ENCODE measurements around the gene MROH2A. TPM values are rescaled to one million over a fixed set of nuclear protein-coding genes. Genes with fewer than 3 reads are reported as not detected.

Gene MROH2A
- polyA plus RNA-seq, 3 donors: 0.09 to 2.2 (median 0.14) TPM

- H3K27ac ChIP-seq (ENCODE audit: low read depth, low read length): no peak overlapping the region
- WGBS, 3 donors: 80 to 86% (median 85%) methylated on average over 24 of the region's 24 CpGs
Observed at GRCh38 chr2:233828546-233829192, 50.5 kb downstream of the MROH2A start.

DNA sequence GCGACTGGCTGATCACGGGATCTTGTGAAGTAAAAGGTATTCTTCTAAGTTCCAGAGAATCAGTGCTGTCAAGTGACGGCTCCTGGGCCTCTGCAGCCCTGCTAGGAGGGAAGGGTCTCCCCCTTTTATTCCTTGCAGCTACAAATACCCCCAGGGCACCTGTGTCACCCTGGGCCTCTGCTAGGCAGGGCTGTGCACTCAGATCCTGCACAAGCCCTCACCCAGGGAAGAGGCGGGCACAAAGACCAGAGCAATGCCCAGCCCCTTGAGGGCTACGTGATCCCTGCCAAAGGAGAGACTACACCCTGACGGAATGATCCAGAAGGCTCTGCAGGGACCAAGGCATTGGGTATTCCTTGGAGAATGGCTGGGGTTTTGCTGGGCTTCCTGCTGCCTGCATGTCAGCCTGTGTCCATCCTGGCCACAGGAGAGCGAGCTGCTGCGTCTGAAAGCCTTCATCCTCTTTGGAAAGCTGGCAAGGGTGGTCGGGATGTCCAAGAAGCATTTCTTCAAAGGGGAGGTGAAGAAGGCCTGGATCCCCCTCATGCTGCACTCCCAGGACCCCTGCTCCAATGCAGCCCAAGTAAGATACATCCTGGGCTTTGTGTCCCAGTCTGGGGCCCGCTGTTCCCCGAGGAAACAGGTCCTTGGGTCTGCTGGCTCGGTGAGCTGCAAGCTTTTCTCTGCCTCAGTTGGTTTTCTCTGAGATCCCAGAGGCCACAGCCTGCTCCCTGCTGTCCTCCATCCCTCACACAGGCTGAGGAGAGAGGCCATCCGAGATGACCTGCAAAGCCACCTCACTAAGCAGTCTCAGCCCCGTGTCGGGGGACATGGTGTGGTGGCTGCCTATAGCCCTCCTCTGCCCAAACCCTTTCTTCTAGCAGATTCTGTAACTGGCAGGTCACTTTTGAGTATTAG, 51.3 kb downstream of the MROH2A start:
- 75 to 90% (median 87%) methylated on average over 15 of the region's 15 CpGs for WGBS, 3 donors
- no peak overlapping the region for H3K27ac ChIP-seq (ENCODE audit: low read depth, low read length)

- H3K27ac ChIP-seq (ENCODE audit: low read depth, low read length): no peak overlapping the region
- WGBS, 3 donors: 81 to 94% (median 93%) methylated on average over 6 of the region's 6 CpGs
Observed at GRCh38 chr2:233830111-233830802, 52.1 kb downstream of the MROH2A start.

DNA sequence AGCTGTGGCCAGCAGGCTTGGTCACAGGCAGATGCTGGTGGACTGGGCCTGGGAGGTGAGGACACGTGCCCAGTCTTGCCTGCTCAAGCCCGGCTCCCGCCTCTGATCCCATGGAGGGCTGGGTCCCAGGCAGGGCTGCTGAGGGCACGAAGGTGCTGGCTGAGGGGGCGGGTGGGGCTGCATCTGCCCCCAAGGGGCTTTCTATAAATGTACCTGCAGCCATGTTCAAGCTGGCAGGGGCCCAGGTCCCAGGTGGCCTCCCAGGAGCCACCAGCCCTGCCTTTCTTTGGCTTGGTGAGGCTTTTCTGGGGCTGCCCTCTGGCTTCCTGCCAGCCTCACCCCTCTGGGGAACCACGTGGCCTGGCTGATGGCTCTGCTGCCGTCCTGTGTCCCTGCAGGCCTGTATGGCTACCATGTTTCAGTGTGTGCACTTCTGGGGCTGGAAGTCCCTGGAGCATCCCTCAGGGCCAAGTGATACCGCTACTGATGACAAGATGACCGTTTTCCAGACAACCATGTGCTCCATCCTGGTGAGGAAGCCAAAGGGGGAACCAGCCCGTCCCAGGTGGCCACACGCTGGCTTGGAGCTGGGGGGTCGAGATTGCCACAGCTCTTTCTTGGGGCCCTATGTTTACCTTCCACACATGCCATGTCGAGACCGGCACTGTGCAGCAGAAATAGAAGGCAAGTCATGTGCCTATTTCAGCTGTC, 53.0 kb downstream of the MROH2A start:
- 70 to 80% (median 73%) methylated on average over 14 of the region's 14 CpGs for WGBS, 3 donors
- H3K27ac ChIP-seq (ENCODE audit: low read depth, low read length): no peak overlapping the region

GRCh38 chr2:233831861-233832260, 53.7 kb downstream of the MROH2A start:
- WGBS, 3 donors: 95 to 98% (median 97%) methylated on average over 6 of the region's 6 CpGs
- no peak overlapping the region for H3K27ac ChIP-seq (ENCODE audit: low read depth, low read length)

DNA sequence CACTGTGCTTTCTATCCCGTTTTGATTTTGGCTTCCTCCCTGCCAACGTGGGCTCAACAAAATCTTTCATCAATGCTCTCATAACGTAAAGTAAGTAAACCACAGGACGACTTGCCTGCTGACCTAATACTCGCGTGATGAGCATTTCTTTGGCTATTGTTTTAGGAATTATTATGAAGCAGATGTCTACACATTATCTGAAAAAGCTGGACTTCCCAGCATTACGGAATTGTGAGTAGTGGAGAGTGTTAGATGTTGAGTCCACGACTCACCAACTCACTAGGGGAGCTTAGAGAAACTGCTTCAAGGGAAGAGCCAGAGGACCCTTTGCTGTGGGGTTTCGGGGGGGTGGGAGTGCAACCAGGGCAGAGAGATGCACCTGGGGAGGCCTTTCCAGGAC, 54.3 kb downstream of the MROH2A start:
- H3K27ac ChIP-seq (ENCODE audit: low read depth, low read length): no peak overlapping the region
- 71 to 73% (median 72%) methylated on average over 9 of the region's 9 CpGs for WGBS, 3 donors

- WGBS, 3 donors: 34 to 65% (median 41%) methylated on average over 7 of the region's 7 CpGs
- H3K27ac ChIP-seq (ENCODE audit: low read depth, low read length): no peak overlapping the region
Observed at GRCh38 chr2:233832869-233833311, 54.8 kb downstream of the MROH2A start.

- no peak overlapping the region for H3K27ac ChIP-seq (ENCODE audit: low read depth, low read length)
- 40 to 83% (median 59%) methylated on average over 9 to 10 of the region's 10 CpGs for WGBS, 3 donors
Observed at GRCh38 chr2:233833345-233833744, 55.2 kb downstream of the MROH2A start.

- H3K27ac ChIP-seq (ENCODE audit: low read depth, low read length): no peak overlapping the region
- WGBS, 3 donors: 82 to 88% (median 84%) methylated on average over 14 of the region's 14 CpGs
Observed at GRCh38 chr2:233835230-233836186, 57.4 kb downstream of the MROH2A start.

- no peak overlapping the region for H3K27ac ChIP-seq (ENCODE audit: low read depth, low read length)
- 98 to 99% (median 99%) methylated on average over 7 of the region's 7 CpGs for WGBS, 3 donors
Observed at GRCh38 chr2:233836359-233836758, 58.2 kb downstream of the MROH2A start.

DNA sequence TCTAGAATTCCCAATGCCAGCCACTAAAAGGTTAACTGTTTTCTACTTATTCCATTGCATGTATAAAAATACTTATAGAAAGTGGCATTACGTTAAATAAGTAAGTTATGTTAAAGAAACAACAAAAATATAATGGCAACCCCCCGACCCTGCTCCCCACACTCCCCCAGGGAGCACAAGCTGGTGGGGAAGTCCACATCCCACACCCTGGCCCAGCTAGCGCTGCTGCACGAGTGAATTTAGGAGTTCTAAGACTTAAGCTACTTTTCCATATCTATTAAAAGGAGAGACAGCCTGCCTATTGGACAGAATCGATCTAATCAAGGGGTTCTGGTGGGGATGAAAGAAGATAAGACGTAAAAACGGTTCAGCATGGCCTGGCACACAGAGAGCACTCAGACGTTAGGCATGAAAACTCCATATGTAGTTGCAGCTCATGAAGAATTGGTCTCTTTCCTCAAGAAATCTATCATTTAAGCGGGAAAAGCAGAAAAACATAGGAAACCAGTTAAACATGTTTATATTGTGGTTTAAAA, 59.6 kb downstream of the MROH2A start:
- 87 to 89% (median 88%) methylated on average over 9 of the region's 9 CpGs for WGBS, 3 donors
- H3K27ac ChIP-seq (ENCODE audit: low read depth, low read length): no peak overlapping the region

- no peak overlapping the region for H3K27ac ChIP-seq (ENCODE audit: low read depth, low read length)
- 72 to 80% (median 78%) methylated on average over 7 of the region's 7 CpGs for WGBS, 3 donors
Observed at GRCh38 chr2:233838251-233838650, 60.1 kb downstream of the MROH2A start.

DNA sequence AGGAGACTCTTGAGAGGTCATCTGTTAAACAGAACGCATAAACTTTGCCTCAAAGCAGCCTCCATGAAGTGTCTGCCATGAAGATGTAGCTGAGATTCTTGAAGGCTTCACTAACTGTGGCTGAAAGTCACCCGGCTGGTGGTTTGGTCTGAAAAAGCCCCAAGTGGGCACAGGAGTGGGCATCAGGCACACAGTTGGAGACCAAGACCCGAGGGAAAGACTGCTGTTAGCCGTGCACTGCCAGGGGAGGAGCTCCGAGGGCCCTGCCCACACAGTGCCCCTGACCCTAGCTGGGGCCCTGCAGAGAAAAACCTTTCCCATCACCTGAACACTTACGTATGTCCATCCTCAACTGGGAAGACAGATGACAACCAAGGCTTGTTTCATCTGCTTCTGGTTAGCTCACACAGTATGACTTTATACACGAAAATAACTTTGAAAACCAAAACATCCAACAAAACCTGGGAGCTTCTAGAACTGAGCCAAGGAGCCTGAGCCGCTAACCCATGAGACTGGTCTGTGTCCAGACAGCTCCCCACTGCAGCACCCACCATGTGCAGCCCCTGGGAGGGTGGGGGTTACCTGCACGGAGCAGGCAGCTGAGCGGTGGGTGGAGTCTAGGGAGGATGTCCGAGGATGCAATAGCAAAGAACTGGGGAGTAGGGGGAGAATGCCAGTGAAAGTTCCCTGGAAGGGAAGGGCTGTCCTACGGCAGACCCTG, 60.8 kb downstream of the MROH2A start:
- H3K27ac ChIP-seq (ENCODE audit: low read depth, low read length): no peak overlapping the region
- WGBS, 3 donors: 89 to 90% (median 90%) methylated on average over 12 of the region's 12 CpGs

DNA sequence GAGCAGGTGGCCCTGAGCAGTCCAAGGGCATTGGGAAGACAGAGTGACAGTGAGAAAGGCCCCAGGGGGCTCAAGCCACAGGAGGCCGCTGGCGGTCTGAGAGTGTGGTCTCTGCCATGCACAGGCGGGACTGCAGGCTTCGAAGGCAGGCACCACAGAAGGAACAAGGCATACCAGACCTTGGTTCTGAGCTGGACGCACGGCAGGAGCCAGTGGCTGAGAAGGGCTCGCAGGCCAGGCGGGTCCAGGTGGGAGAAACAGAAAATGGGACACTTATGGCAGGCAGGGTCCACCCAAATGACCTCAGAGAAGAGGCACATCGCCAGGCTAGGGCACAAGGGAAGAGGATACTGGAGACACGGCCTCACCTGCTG, 61.3 kb downstream of the MROH2A start:
- no peak overlapping the region for H3K27ac ChIP-seq (ENCODE audit: low read depth, low read length)
- 94 to 98% (median 97%) methylated on average over 10 of the region's 10 CpGs for WGBS, 3 donors

DNA sequence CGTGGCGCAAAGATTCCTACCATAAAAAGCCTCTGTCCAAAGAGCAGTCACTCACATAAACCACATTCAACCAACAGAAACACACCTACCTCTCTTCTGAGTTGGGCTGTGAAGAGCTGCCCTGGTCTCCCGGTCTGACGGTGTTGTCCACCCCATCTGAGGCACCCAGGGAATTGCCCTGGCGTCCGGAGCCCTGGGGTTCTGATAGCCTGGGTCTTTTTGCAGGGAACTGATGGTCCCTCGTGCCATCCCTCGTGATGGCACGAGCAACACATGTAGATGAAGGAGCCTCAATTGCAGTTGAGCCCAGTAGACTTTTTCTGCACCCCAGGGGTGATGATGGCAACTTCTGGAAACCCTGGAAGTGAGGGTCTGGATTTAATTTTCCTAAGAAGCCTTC, 62.4 kb downstream of the MROH2A start:
- 95 to 96% (median 95%) methylated on average over 9 of the region's 9 CpGs for WGBS, 3 donors
- H3K27ac ChIP-seq (ENCODE audit: low read depth, low read length): no peak overlapping the region

DNA sequence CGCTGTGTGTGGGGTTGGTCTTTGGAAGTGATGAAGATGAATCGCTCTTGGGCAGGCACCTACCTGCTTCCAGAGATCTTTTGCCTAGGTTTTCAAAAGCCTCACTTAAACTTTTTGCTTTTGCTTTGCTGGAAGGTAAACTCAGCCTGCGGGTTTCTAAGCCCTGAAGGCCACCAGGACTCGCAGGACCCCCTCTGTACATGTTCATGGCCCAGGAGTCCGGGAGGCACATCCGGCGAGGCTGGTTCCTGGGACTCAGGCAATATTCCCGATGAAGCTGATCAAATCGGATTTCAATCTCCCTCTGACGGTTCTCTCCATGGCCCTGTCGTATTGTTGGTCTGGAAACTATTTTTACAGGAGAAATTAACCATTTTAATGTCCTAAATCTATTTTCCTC, 63.1 kb downstream of the MROH2A start:
- 95 to 97% (median 96%) methylated on average over 11 of the region's 11 CpGs for WGBS, 3 donors
- no peak overlapping the region for H3K27ac ChIP-seq (ENCODE audit: low read depth, low read length)

All from adipose tissue (tissue), 3 donors.